ENCODE results near the gene APOC3.

APOC3 gene

DNA sequence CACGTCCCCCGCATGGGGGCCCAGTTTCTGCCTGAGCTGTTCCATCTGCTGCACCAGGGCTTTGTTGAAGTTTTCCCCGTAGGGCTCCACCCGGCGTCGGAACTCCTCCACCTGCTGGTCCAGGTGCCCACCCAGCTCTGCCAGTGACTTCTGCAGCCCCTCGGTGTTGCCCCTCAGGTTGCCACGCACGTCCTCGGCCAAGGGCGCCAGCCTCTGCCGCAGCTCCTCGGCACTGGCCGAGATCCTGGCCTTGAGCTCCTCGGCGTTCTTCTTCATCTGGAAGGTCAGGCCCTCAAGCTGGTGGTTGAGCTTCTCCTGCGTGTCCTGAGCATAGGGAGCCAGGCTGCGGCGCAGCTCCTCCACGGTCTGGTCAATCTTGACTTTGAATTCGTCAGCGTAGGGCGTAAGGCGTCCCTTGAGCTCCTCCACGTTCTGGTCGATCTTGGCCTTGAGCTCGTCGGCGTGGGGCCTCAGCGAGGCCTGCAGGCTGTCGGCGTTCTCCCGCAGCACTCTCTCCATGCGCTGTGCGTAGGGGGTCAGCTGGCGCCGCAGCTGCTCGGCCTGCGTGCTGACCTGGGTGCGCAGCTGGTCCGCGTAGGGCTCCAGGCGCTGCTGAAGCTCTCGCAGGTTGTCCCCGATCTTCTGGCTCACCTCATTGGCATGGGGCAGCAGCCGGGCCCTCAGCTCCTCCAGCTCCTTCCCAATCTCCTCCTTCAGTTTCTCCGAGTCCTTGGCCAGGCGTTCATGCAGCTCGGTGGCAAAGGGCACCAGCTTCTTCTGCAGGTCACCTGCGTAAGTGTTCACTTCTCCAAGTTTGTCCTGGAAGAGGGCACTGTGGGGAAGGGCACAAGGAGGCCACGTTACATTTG lies 8.4 kb upstream of the APOC3 start:
- no peak for TF ChIP-seq POLR2AphosphoS5 (IDR thresholded peaks at IDR 0.05; ENCODE audit: low read depth, low read length)
- TF ChIP-seq, protein P1, sequence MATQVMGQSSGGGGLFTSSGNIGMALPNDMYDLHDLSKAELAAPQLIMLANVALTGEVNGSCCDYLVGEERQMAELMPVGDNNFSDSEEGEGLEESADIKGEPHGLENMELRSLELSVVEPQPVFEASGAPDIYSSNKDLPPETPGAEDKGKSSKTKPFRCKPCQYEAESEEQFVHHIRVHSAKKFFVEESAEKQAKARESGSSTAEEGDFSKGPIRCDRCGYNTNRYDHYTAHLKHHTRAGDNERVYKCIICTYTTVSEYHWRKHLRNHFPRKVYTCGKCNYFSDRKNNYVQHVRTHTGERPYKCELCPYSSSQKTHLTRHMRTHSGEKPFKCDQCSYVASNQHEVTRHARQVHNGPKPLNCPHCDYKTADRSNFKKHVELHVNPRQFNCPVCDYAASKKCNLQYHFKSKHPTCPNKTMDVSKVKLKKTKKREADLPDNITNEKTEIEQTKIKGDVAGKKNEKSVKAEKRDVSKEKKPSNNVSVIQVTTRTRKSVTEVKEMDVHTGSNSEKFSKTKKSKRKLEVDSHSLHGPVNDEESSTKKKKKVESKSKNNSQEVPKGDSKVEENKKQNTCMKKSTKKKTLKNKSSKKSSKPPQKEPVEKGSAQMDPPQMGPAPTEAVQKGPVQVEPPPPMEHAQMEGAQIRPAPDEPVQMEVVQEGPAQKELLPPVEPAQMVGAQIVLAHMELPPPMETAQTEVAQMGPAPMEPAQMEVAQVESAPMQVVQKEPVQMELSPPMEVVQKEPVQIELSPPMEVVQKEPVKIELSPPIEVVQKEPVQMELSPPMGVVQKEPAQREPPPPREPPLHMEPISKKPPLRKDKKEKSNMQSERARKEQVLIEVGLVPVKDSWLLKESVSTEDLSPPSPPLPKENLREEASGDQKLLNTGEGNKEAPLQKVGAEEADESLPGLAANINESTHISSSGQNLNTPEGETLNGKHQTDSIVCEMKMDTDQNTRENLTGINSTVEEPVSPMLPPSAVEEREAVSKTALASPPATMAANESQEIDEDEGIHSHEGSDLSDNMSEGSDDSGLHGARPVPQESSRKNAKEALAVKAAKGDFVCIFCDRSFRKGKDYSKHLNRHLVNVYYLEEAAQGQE (IDR thresholded peaks at IDR 0.05; ENCODE audit: insufficient read depth in 1 of 2, low read depth in 2 of 2, low read length in 2 of 2) = no peak
- no peak for TF ChIP-seq SIN3A (IDR thresholded peaks at IDR 0.05; ENCODE audit: borderline replicate concordance, insufficient read depth, low read length)
- TF ChIP-seq TAF1 (IDR thresholded peaks at IDR 0.05; ENCODE audit: borderline replicate concordance, insufficient read depth, low read length) = no peak
- no peak for TF ChIP-seq FOXP2 (optimal IDR thresholded peaks at IDR 0.05; ENCODE audit: borderline replicate concordance, extremely low read depth, extremely low read length, insufficient read depth)

DNA sequence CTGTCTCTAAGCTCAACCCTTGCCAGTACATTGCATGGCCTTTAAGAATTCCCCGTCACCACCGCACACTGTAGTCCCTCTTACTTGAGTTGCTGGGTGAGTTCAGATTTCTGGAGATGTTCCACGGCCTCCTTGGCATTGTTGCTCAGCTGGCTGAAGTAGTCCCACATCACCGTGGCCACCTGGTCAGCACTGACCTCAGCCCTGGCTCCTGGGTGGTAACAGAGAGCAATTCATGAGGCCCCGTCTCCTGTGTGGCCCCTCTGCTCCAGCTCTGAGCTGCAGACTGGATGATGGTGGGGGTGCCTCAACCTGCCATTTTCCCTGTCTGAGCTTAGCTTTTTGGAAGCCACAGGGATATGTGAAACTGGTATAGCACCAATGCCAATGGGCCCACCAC lies 7.1 kb upstream of the APOC3 start:
- no peak for TF ChIP-seq SIN3A (IDR thresholded peaks at IDR 0.05; ENCODE audit: borderline replicate concordance, insufficient read depth, low read length)
- TF ChIP-seq TAF1 (IDR thresholded peaks at IDR 0.05; ENCODE audit: borderline replicate concordance, insufficient read depth, low read length) = no peak
- TF ChIP-seq POLR2AphosphoS5 (IDR thresholded peaks at IDR 0.05; ENCODE audit: low read depth, low read length) = no peak
- no peak for TF ChIP-seq FOXP2 (optimal IDR thresholded peaks at IDR 0.05; ENCODE audit: borderline replicate concordance, extremely low read depth, extremely low read length, insufficient read depth)
- TF ChIP-seq, protein P1 (IDR thresholded peaks at IDR 0.05; ENCODE audit: insufficient read depth in 1 of 2, low read depth in 2 of 2, low read length in 2 of 2) = no peak

DNA sequence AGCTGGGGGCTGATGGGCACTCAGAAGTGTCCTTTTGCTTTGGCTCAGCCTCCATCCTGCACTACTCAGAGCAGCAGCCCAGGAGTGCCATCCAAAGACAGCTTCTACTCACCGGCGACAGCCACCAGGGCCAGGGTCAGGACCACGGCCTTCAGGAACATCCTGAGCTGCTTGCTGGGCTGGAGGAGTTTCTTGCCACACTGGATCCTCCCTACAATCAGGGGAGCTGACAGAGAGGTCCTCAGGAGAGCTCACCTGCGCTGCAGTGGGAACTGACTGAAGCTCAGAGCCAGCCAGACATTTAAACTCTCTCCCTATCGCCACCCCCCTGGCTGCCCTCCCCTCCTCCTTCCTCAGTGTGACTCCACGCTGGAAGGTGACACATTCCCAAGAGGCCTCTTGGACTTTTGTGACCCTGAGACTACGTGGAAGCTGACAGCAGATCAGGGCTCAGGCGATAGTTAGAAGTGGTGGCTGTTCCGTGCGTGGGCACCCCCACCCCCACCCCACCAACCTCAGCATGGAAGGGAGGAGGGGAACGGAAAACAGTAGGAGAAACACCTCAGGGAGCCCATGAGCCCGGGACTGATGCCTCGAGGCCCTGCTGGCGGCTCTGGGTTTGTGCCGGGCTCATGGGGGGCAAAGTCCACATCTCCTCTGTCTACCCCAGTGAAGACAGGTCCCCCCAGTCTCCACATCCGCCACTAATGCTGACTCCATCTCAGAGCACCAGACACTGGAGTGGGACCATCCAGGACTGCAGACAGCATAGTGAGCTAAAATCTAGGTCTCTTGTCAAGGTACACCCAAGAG lies 6.5 kb upstream of the APOC3 start, which contains the start of gene APOA4:
APOA4 (minus strand) TSS at position 274 of the 813 bp plus-strand sequence; CDS start at position 161, 113 bp downstream.
- TF ChIP-seq FOXP2 (optimal IDR thresholded peaks at IDR 0.05; ENCODE audit: borderline replicate concordance, extremely low read depth, extremely low read length, insufficient read depth) = no peak
- no peak for TF ChIP-seq SIN3A (IDR thresholded peaks at IDR 0.05; ENCODE audit: borderline replicate concordance, insufficient read depth, low read length)
- TF ChIP-seq, protein P1 (IDR thresholded peaks at IDR 0.05; ENCODE audit: insufficient read depth in 1 of 2, low read depth in 2 of 2, low read length in 2 of 2) = no peak
- TF ChIP-seq POLR2AphosphoS5 (IDR thresholded peaks at IDR 0.05; ENCODE audit: low read depth, low read length) = no peak
- no peak for TF ChIP-seq TAF1 (IDR thresholded peaks at IDR 0.05; ENCODE audit: borderline replicate concordance, insufficient read depth, low read length)

DNA sequence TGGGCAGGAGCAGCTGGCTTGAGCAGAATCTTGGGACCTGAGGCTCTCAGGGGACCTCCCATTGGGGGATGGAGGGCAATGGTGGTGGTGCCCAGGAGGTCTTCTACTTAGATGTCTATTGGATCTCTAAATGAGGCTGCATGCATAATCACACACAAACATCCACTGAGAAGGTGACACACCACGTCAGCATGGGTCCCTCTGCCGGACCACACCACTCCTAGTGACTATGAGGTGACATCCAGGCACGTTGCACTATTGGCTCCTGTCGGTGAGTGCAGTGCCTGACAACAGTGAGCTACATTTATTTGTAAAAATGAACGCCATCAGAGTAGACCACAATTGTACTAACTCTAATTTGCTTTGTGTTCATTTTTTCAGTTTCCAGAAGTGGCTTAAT lies 4.3 kb upstream of the APOC3 start:
- TF ChIP-seq TAF1 (IDR thresholded peaks at IDR 0.05; ENCODE audit: borderline replicate concordance, insufficient read depth, low read length) = no peak
- TF ChIP-seq SIN3A (IDR thresholded peaks at IDR 0.05; ENCODE audit: borderline replicate concordance, insufficient read depth, low read length) = no peak
- TF ChIP-seq, protein P1 (IDR thresholded peaks at IDR 0.05; ENCODE audit: insufficient read depth in 1 of 2, low read depth in 2 of 2, low read length in 2 of 2) = no peak
- TF ChIP-seq POLR2AphosphoS5 (IDR thresholded peaks at IDR 0.05; ENCODE audit: low read depth, low read length) = no peak
- no peak for TF ChIP-seq FOXP2 (optimal IDR thresholded peaks at IDR 0.05; ENCODE audit: borderline replicate concordance, extremely low read depth, extremely low read length, insufficient read depth)

All from PFSK-1 (cell line).